Activated CD8-positive, alpha-beta memory T cell treated with anti-CD3 and anti-CD28 coated beads, Interleukin-2, amount 50 U/mL, for 24 hours (primary cell): ENCODE measurements around the gene ZBTB8A.
"Not testable (repeated sequence)": the region's sequence is repeated elsewhere in the genome, so short reads cannot be mapped to it uniquely, and the experiment has no call there.

Experiments
- DNase-seq: peaks from one replicate; pipeline ENCODE4 v3.0.0-alpha.2; 2020; ENCODE audit errors: extremely low read depth

Gene ZBTB8A

GRCh38 chr1:32536764-32537163 is 2.5 kb upstream of the ZBTB8A start:
- no peak for DNase-seq

- DNase-seq, result no peak
Measured at GRCh38 chr1:32539584-32540571, 651 bp downstream of the ZBTB8A start.

- DNase-seq, result no peak
Measured at GRCh38 chr1:32540605-32541004, 1.4 kb downstream of the ZBTB8A start.

GRCh38 chr1:32541064-32541566 is 1.9 kb downstream of the ZBTB8A start:
- DNase-seq, result no peak

GRCh38 chr1:32546611-32547010 is 7.4 kb downstream of the ZBTB8A start:
- DNase-seq, result no peak

GRCh38 chr1:32549616-32550015 is 10.4 kb downstream of the ZBTB8A start:
- no peak for DNase-seq

- DNase-seq, result no peak
Measured at GRCh38 chr1:32554288-32554687, 15.1 kb downstream of the ZBTB8A start.

DNA sequence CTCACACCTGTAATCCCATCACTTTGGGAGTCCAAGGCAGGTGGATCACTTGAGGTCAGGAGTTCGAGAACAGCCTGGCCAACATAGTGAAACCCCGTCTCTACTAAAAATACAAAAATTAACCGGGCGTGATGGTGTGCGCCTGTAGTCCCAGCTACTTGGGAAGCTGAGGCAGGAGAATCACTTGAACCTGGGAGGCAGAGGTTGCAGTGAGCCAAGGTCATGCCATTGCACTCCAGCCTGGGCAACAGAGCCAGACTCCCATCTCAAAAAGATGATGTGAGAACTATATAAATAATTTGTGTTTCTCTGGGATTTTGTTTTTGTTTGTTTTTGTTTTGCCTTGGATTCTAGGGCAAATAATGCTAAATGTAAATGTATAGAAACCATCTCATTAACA is 17.8 kb downstream of the ZBTB8A start:
- not testable (repeated sequence) for DNase-seq

DNA sequence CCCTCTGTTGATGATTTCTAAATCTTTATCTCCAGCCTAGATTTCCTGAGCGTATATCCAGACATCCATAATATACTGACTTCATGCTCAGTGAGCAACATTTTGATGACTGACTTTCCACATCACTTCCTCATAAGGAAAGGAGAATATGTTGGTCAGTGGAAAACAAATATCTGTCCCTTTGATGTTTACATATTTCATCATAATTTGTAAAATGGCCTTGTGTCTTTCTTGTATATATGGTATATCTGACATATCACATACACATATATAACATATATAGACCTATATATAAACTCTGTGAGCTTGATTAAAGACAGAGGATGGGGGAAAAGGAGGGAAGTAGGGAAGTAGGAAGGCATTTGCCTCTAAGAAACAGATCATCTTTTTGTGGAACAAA is 18.6 kb downstream of the ZBTB8A start:
- no peak for DNase-seq

- no peak for DNase-seq
Measured at GRCh38 chr1:32568929-32569328, 29.7 kb downstream of the ZBTB8A start.

- DNase-seq, result no peak
Measured at GRCh38 chr1:32580348-32581017, 41.3 kb downstream of the ZBTB8A start.

DNA sequence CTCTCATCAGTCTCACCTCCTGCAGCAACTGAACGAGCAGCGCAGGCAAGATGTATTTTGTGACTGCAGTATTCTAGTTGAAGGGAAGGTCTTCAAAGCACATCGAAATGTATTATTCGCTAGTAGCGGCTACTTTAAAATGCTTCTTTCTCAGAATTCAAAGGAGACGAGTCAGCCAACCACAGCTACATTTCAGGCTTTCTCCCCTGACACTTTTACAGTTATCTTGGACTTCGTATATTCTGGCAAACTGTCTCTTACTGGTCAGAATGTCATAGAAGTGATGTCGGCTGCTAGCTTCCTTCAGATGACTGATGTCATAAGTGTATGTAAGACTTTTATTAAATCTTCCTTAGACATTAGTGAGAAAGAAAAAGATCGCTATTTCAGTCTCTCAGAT is 53.7 kb downstream of the ZBTB8A start:
- no peak for DNase-seq

DNA sequence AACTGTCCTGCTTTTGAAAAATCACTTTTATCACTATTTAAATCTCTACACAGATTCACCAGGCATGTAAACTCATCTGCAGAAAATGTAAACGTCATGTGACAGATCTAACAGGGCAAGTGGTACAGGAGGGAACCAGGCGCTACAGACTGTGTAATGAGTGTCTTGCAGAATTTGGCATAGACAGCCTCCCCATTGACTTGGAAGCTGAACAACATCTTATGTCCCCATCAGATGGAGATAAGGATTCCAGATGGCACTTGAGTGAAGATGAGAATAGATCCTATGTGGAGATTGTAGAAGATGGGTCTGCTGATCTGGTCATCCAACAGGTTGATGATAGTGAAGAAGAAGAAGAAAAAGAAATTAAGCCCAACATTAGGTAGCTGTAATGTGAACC is 60.8 kb downstream of the ZBTB8A start:
- DNase-seq, result no peak

DNA sequence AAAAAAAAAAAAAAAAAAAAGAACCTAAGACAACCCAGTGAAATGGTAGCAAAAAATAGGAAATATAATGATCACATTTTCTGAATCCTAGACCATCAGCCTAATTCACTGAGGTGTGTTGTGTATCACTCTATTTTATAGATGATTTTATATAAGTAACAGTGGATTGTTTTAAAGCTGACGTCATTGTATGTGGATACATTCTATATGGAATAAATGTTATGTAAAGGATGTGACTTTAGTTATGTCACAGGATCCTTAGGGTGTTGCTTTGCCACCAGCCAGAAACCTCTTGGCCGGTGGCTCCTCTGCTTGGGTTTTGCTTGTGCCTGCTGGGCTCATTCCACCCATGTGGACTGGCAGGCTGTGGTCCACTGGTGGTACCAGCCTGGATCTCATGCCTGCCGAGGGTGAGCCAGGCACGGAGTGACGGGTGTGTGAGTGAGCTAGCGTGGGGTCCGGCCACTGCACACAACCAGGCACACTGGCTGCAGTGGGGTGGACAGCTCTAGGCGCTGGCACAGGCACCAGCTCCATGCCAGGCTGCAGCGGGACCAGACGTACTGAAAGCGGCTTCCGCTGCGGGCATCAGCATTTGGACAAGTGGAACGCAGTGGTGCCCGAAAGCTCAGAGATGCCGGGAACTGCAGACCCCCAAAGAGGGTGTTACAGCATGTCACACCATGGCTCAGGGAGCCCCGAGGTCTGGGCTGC is 66.6 kb downstream of the ZBTB8A start:
- no peak for DNase-seq

DNA sequence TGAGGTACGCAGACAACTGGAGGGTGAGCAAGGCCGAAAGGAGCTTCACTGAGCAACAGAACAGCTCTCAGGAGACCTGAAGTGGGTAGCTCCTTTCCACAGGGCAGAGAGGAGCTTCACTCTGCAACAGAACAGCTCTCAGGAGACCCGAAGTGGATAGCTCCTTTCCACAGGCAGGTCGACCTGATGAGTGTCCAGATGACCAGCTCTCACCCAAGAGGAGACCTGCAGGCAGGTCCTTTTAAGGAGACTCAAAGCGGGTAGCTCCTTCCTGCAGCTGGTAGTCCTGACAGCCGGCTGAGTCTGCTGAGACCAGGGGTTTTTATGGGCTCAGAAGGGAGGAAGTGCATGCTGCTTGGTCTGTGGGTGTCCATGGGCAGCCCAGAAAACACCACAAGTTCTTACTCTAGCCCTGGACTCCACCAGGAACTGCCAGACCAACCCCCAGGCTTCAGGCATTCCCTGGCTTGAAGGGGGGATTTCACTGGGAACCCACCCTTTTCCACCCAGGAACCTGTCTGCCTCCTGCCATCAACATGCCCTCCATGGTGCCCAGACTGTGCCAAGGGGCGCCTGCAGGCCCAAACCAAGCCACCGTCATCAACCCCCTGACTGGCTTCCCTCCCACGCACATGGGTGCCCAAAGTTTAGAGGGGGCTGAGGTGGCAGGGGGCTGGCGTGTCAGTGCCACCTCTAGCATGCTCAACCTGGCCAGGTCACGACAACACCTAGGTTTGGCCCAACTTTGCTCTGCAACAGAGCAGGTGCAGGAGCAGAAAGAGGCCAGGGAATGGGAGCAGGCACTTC is 67.5 kb downstream of the ZBTB8A start:
- DNase-seq, result no peak

- no peak for DNase-seq
Measured at GRCh38 chr1:32609180-32609579, 70.0 kb downstream of the ZBTB8A start.

GRCh38 chr1:32611859-32612188 is 72.6 kb downstream of the ZBTB8A start:
- DNase-seq, result no peak

GRCh38 chr1:32612189-32612881 is 73.1 kb downstream of the ZBTB8A start:
- DNase-seq, result no peak

DNA sequence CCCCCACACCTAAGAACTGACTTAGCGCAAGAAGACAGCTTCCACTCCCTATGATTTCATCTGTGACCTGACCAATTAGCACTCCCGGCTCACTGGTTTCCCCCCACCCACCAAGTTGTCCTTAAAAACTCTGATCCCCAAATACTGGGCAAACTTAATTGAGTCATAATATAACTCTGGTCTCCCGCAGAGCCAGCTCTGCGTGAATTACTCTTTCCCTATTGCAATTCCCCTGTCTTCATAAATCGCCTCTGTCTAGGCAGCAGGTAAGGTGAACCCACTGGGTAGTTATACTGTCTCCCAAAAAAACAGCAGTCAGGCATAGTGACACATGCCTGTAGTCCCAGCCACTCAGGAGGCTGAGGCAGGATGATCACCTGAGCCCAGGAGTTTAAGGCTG is 74.2 kb downstream of the ZBTB8A start:
- DNase-seq, result no peak

GRCh38 chr1:32618673-32619221 is 79.5 kb downstream of the ZBTB8A start:
- DNase-seq, result no peak
